Measurements from ENCODE around the gene FGG. TPM values are rescaled to one million over a fixed set of nuclear protein-coding genes. Genes with fewer than 3 reads are reported as not detected.

The FGG gene
- total and polyA plus RNA-seq, 10 of the 15 experiments (the other 5 are each of a cell fraction or from before 2014, with no cell fraction given) = 1.8 TPM; not detected in 9

DNA sequence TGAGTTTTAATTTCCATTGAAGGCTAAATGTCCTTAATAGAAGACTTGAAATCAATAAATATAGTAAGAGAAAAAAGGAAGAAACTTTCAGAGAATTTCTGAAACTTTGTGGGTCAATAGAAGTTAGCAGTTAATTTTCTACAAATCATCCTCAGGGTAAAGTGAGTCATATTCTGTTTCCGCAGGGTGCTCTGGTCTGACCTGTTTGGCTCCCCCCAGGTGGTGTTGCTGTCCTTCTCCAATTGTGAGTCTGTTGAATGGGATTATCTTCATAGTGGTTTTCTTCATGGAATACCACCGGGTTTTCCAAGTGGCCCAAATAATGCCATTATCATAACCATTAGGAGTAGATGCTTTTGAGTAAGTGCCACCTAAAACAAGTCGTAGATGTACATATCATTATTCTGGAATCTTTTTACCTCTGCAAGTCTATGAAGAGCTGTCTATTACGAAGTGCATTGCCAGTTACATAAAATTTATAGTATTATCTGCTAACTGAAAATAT, 7.7 kb downstream of the FGG start:
- POLR2A ChIA-PET = no interaction called here
- Histone ChIP-seq H3K4me2 (ENCODE audit: control insufficient read depth, insufficient read depth) (no peak overlapping the region), H3K4me3 (no peak overlapping the region), H3K79me2 (ENCODE audit: control insufficient read depth, insufficient read depth, low read length) (no peaks in the 10 kb centered on the region), H3K36me3 (ENCODE audit: control insufficient read depth in 2 of 2, insufficient read depth in 2 of 2, low read length in 1 of 2) (no peaks in the 10 kb centered on the region), H3K27me3 (replicated peaks in 1 of 2; ENCODE audit: control insufficient read depth in 2 of 2, insufficient read depth in 2 of 2, low read length in 1 of 2) (no peaks in the 10 kb centered on the region), H2AFZ (ENCODE audit: control insufficient read depth, low read depth, low read length) (no peak overlapping the region), H3K9ac (ENCODE audit: control insufficient read depth, insufficient read depth, low read length) (no peak overlapping the region), H3K27ac (ENCODE audit: control insufficient read depth, insufficient read depth) (no peak overlapping the region), H3K9me3 (replicated peaks; ENCODE audit: control insufficient read depth, insufficient read depth, low read length) (no peaks in the 10 kb centered on the region), H3K4me1 (ENCODE audit: control insufficient read depth, insufficient read depth, low read length) (no peaks in the 10 kb centered on the region), H4K20me1 (ENCODE audit: control insufficient read depth, insufficient read depth) (no peaks in the 10 kb centered on the region)
- WGBS (ENCODE audit: insufficient coverage, insufficient replicate concordance, low lambda C conversion rate, missing lambda C conversion rate) = 36% methylated on average over 4 of the region's 4 CpGs
- CTCF ChIA-PET = interaction anchor here (1.7 to 2.7 kb wide), 2 partner anchors 14 to 46 kb away, joined by 10 read pairs; no protein-coding TSS in a partner anchor
- DNase-seq (ENCODE audit: low read depth, low spot score) (no peak), FAIRE-seq (no peak), ATAC-seq (no peak)
- intact Hi-C loops (cut with micrococcal nuclease; ENCODE audit: unreplicated experiment) = no loop called here
- in situ Hi-C loops (cut with MboI) = no loop called here
- TF ChIP-seq, protein P1, sequence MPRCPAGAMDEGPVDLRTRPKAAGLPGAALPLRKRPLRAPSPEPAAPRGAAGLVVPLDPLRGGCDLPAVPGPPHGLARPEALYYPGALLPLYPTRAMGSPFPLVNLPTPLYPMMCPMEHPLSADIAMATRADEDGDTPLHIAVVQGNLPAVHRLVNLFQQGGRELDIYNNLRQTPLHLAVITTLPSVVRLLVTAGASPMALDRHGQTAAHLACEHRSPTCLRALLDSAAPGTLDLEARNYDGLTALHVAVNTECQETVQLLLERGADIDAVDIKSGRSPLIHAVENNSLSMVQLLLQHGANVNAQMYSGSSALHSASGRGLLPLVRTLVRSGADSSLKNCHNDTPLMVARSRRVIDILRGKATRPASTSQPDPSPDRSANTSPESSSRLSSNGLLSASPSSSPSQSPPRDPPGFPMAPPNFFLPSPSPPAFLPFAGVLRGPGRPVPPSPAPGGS (IDR thresholded peaks at IDR 0.05; ENCODE audit: borderline replicate concordance, insufficient read depth, low read depth, low read length, poor library complexity, severe bottlenecking) = no peak
- TF ChIP-seq, protein P2, sequence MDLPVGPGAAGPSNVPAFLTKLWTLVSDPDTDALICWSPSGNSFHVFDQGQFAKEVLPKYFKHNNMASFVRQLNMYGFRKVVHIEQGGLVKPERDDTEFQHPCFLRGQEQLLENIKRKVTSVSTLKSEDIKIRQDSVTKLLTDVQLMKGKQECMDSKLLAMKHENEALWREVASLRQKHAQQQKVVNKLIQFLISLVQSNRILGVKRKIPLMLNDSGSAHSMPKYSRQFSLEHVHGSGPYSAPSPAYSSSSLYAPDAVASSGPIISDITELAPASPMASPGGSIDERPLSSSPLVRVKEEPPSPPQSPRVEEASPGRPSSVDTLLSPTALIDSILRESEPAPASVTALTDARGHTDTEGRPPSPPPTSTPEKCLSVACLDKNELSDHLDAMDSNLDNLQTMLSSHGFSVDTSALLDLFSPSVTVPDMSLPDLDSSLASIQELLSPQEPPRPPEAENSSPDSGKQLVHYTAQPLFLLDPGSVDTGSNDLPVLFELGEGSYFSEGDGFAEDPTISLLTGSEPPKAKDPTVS (IDR thresholded peaks at IDR 0.05; ENCODE audit: low read depth, low read length) = no peak
- TF ChIP-seq EED (IDR thresholded peaks at IDR 0.05; ENCODE audit: low read depth) = no peak
- TF ChIP-seq, protein P3, sequence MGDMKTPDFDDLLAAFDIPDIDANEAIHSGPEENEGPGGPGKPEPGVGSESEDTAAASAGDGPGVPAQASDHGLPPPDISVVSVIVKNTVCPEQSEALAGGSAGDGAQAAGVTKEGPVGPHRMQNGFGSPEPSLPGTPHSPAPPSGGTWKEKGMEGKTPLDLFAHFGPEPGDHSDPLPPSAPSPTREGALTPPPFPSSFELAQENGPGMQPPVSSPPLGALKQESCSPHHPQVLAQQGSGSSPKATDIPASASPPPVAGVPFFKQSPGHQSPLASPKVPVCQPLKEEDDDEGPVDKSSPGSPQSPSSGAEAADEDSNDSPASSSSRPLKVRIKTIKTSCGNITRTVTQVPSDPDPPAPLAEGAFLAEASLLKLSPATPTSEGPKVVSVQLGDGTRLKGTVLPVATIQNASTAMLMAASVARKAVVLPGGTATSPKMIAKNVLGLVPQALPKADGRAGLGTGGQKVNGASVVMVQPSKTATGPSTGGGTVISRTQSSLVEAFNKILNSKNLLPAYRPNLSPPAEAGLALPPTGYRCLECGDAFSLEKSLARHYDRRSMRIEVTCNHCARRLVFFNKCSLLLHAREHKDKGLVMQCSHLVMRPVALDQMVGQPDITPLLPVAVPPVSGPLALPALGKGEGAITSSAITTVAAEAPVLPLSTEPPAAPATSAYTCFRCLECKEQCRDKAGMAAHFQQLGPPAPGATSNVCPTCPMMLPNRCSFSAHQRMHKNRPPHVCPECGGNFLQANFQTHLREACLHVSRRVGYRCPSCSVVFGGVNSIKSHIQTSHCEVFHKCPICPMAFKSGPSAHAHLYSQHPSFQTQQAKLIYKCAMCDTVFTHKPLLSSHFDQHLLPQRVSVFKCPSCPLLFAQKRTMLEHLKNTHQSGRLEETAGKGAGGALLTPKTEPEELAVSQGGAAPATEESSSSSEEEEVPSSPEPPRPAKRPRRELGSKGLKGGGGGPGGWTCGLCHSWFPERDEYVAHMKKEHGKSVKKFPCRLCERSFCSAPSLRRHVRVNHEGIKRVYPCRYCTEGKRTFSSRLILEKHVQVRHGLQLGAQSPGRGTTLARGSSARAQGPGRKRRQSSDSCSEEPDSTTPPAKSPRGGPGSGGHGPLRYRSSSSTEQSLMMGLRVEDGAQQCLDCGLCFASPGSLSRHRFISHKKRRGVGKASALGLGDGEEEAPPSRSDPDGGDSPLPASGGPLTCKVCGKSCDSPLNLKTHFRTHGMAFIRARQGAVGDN (IDR thresholded peaks at IDR 0.05) = no peak
- TF ChIP-seq YY1 (IDR thresholded peaks at IDR 0.05; ENCODE audit: low read depth, low read length) = no peak
- TF ChIP-seq MEF2B (IDR thresholded peaks at IDR 0.05; ENCODE audit: partially characterized antibody, poor library complexity, severe bottlenecking) = no peak
- no peak for TF ChIP-seq NFYA (IDR thresholded peaks at IDR 0.05; ENCODE audit: borderline replicate concordance, low read depth, low read length)
- no peak for TF ChIP-seq EZH2 (IDR thresholded peaks at IDR 0.05; ENCODE audit: borderline replicate concordance, control insufficient read depth, low read depth, low read length)
- no peak for TF ChIP-seq HDAC2 (IDR thresholded peaks at IDR 0.05)
- TF ChIP-seq, protein P4, sequence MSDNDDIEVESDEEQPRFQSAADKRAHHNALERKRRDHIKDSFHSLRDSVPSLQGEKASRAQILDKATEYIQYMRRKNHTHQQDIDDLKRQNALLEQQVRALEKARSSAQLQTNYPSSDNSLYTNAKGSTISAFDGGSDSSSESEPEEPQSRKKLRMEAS (IDR thresholded peaks at IDR 0.05; ENCODE audit: low read depth, low read length) = no peak
- TF ChIP-seq ZSCAN29 (IDR thresholded peaks at IDR 0.05) = no peak
- no peak for TF ChIP-seq BACH1 (IDR thresholded peaks at IDR 0.05; ENCODE audit: borderline replicate concordance)
- TF ChIP-seq ZNF384 (IDR thresholded peaks at IDR 0.05; ENCODE audit: borderline replicate concordance, low read depth, low read length) = no peak
- no peak for TF ChIP-seq KDM1A (IDR thresholded peaks at IDR 0.05; ENCODE audit: borderline replicate concordance)
- SMC1A ChIA-PET (ENCODE audit: uncharacterized antibody, unreplicated experiment) = no interaction called here
- BruUV-seq (replicated peaks) = no TSS peak
- RAD21 ChIA-PET (ENCODE audit: unreplicated experiment) = no interaction called here

Data from GM12878 (cell line).